Natural killer cell (primary cell): ENCODE measurements around the gene MAML3. TPM values are rescaled to one million over a fixed set of nuclear protein-coding genes. Genes with fewer than 3 reads are reported as not detected.

ENCODE experiments used
- ATAC-seq, 3 donors: fragments of 150-1000 bp in 2 of 3; fragments of 200-7000 bp in 1 of 3; cut with Tn5 transposase; 1 replicate in 1 of 3; 2 replicates in 2 of 3; pipeline ENCODE4 v1.10.0; 2021; ENCODE audit warnings: mild to moderate bottlenecking in 2 of 3, moderate library complexity in 2 of 3
- DNase-seq, 2 donors: peaks; one replicate each; pipeline versions ENCODE4 v3.0.0 to v3.0.0-alpha.2; 2013 to 2021; ENCODE audit warnings: mixed read lengths in 1 of 2
- H3K27ac ChIP-seq: one replicate; pipeline ENCODE4 v1.5.1; 2013; ENCODE audit warnings: mild to moderate bottlenecking, low read length
- H3K27me3 ChIP-seq: one replicate; pipeline ENCODE4 v1.6.1; 2013; ENCODE audit warnings: low read length; ENCODE audit not compliant: control insufficient read depth, insufficient read depth
- H3K36me3 ChIP-seq: one replicate; pipeline ENCODE4 v1.6.1; 2013; ENCODE audit warnings: low read length; ENCODE audit not compliant: control insufficient read depth, insufficient read depth
- H3K4me1 ChIP-seq: one replicate; pipeline ENCODE4 v1.6.1; 2013; ENCODE audit warnings: low read length; ENCODE audit not compliant: control insufficient read depth, insufficient read depth
- H3K4me3 ChIP-seq: one replicate; pipeline ENCODE4 v1.5.1; 2013; ENCODE audit warnings: low read length
- H3K9me3 ChIP-seq: one replicate; pipeline ENCODE4 v1.6.1; 2013; ENCODE audit warnings: low read length; ENCODE audit not compliant: control insufficient read depth, insufficient read depth
- H3K27ac Mint-ChIP-seq, 2 donors: one replicate each; pipeline ENCODE4 v1.8.0; 2022; ENCODE audit warnings: mild to moderate bottlenecking in 2 of 2, mixed read lengths in 2 of 2, moderate library complexity in 1 of 2
- H3K27me3 Mint-ChIP-seq, 2 donors: one replicate each; pipeline ENCODE4 v1.8.0; 2022; ENCODE audit warnings: low read depth in 2 of 2, mixed read lengths in 2 of 2
- H3K36me3 Mint-ChIP-seq: one replicate; pipeline ENCODE4 v1.8.0; 2022; ENCODE audit warnings: mixed read lengths
- H3K4me1 Mint-ChIP-seq, 2 donors: one replicate each; pipeline ENCODE4 v1.8.0; 2022; ENCODE audit warnings: mixed read lengths in 2 of 2
- H3K4me3 Mint-ChIP-seq: one replicate; pipeline ENCODE4 v1.8.0; 2022; ENCODE audit warnings: mild to moderate bottlenecking, moderate library complexity, mixed read lengths
- H3K9me3 Mint-ChIP-seq, 2 donors: one replicate each; pipeline ENCODE4 v1.8.0; 2022; ENCODE audit warnings: mixed read lengths in 2 of 2
- CTCF ChIP-seq: fragments of 200-600 bp; IDR thresholded peaks from one replicate; pipeline ENCODE4 v1.8.0; 2022; ENCODE audit warnings: antibody characterized with exemption
- WGBS: methylation state at CpG from one replicate; pipeline ENCODE4 v1.1.7; 2013; ENCODE audit warnings: missing lambda C conversion rate; ENCODE audit not compliant: insufficient coverage; 5-methylcytosine and 5-hydroxymethylcytosine counted together
- intact Hi-C: fragments of 100-400 bp; cut with micrococcal nuclease; formaldehyde crosslinking; loops from one replicate; pipeline ENCODE4 v1.14.2; 2022
- total RNA-seq, 4 donors: library from RNA; stranded (reverse); fragments of 120-200 nt in 1 of 4; gene quantifications; one replicate each; pipeline versions ENCODE4 v1.2.3 to v1.2.4, GENCODE V29; 2013 to 2022

The MAML3 gene
- total RNA-seq, 3 donors from 2014 or later (not counting 1 experiment from before 2014, with no cell fraction given) = 1.7 to 5.6 (median 2.8) TPM

GRCh38 chr4:139768366-139768765 is 385.6 kb downstream of the MAML3 start:
- Histone ChIP-seq H3K4me3 (no peak overlapping the region), H3K27me3 (no peaks in the 10 kb centered on the region), H3K9me3 (no peaks in the 10 kb centered on the region), H3K4me1 (no peaks in the 10 kb centered on the region), H3K36me3 (no peaks in the 10 kb centered on the region), H3K27ac (no peak overlapping the region)
- Mint-ChIP-seq H3K4me1 (no peaks in the 10 kb centered on the region), H3K9me3 (no peaks in the 10 kb centered on the region), H3K4me3 (no peak overlapping the region), H3K36me3 (no peaks in the 10 kb centered on the region), H3K27ac (no peak overlapping the region), H3K27me3 (peaks cover 0 to 2% of the 10 kb centered on the region in 2 donors)
- 68% methylated on average over 1 of the region's 1 CpG for WGBS
- no peak for ATAC-seq
- intact Hi-C loops = no loop called here
- TF ChIP-seq CTCF = no peak
- no peak for DNase-seq

GRCh38 chr4:139767585-139767984 is 386.4 kb downstream of the MAML3 start:
- Mint-ChIP-seq H3K36me3 (no peaks in the 10 kb centered on the region), H3K4me1 (no peaks in the 10 kb centered on the region), H3K27ac (no peak overlapping the region), H3K4me3 (no peak overlapping the region), H3K9me3 (no peaks in the 10 kb centered on the region), H3K27me3 (peaks cover 0 to 2% of the 10 kb centered on the region in 2 donors)
- no peaks in the 10 kb centered on the region for H3K9me3 ChIP-seq
- intact Hi-C loops = no loop called here
- H3K4me1 ChIP-seq = no peaks in the 10 kb centered on the region
- ATAC-seq (no peak), DNase-seq (no peak)
- no peak overlapping the region for H3K27ac ChIP-seq
- no peaks in the 10 kb centered on the region for H3K27me3 ChIP-seq
- H3K4me3 ChIP-seq = no peak overlapping the region
- H3K36me3 ChIP-seq = no peaks in the 10 kb centered on the region
- TF ChIP-seq CTCF = no peak

- Histone ChIP-seq H3K27ac (no peak overlapping the region), H3K36me3 (no peaks in the 10 kb centered on the region), H3K27me3 (no peaks in the 10 kb centered on the region), H3K4me3 (no peak overlapping the region), H3K9me3 (no peaks in the 10 kb centered on the region), H3K4me1 (no peaks in the 10 kb centered on the region)
- peaks cover 0 to 2% of the 10 kb centered on the region in 2 donors for H3K27me3 Mint-ChIP-seq
- DNase-seq (no peak), ATAC-seq (no peak)
- no peaks in the 10 kb centered on the region for H3K36me3 Mint-ChIP-seq
- H3K4me3 Mint-ChIP-seq = no peak overlapping the region
- H3K4me1 Mint-ChIP-seq = no peaks in the 10 kb centered on the region
- H3K27ac Mint-ChIP-seq = no peak overlapping the region
- intact Hi-C loops = no loop called here
- TF ChIP-seq CTCF = no peak
- 82% methylated on average over 5 of the region's 6 CpGs for WGBS
- H3K9me3 Mint-ChIP-seq = no peaks in the 10 kb centered on the region
Measured at GRCh38 chr4:139767168-139767567, 386.8 kb downstream of the MAML3 start.

- H3K36me3 ChIP-seq = no peaks in the 10 kb centered on the region
- H3K9me3 Mint-ChIP-seq = no peaks in the 10 kb centered on the region
- no peak overlapping the region for H3K4me3 Mint-ChIP-seq
- intact Hi-C loops = no loop called here
- peaks cover 0 to 2% of the 10 kb centered on the region in 2 donors for H3K27me3 Mint-ChIP-seq
- H3K27me3 ChIP-seq = no peaks in the 10 kb centered on the region
- WGBS = 75% methylated on average over 8 of the region's 9 CpGs
- H3K27ac ChIP-seq = no peak overlapping the region
- DNase-seq (no peak), ATAC-seq (no peak)
- no peak for TF ChIP-seq CTCF
- no peak overlapping the region for H3K27ac Mint-ChIP-seq
- H3K36me3 Mint-ChIP-seq = no peaks in the 10 kb centered on the region
- H3K4me3 ChIP-seq = no peak overlapping the region
- H3K4me1 ChIP-seq = no peaks in the 10 kb centered on the region
- no peaks in the 10 kb centered on the region for H3K9me3 ChIP-seq
- H3K4me1 Mint-ChIP-seq = no peaks in the 10 kb centered on the region
Measured at GRCh38 chr4:139764686-139765310, 389.2 kb downstream of the MAML3 start.
